GM21447 (cell line): ENCODE results near the gene SMIM5.

ENCODE experiments used
- ATAC-seq: cut with Tn5 transposase; IDR thresholded peaks from one replicate; pipeline ENCODE4 v1.9.1; 2021; ENCODE audit not compliant: unreplicated experiment

The SMIM5 gene

DNA sequence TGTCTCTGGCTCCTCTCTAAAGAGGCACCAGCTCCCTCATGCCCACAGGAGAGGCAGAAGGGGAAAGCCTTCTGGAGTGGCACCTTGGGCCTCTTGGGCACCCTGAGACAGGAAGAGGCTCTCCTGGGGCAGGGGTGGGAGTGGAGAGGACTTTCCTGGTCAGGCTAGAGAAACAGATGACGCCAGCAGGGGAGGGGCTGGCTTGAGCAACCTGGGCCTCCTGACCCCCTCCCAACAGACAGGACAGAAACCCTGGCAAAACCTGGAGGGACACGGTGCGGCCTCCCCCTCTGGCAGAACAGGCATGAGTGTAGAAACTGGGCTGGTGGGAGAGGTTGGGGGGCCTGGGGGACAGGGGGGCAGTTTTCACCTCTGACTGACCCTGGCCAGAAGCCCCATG, 6.1 kb downstream of the SMIM5 start:
- no peak for ATAC-seq

DNA sequence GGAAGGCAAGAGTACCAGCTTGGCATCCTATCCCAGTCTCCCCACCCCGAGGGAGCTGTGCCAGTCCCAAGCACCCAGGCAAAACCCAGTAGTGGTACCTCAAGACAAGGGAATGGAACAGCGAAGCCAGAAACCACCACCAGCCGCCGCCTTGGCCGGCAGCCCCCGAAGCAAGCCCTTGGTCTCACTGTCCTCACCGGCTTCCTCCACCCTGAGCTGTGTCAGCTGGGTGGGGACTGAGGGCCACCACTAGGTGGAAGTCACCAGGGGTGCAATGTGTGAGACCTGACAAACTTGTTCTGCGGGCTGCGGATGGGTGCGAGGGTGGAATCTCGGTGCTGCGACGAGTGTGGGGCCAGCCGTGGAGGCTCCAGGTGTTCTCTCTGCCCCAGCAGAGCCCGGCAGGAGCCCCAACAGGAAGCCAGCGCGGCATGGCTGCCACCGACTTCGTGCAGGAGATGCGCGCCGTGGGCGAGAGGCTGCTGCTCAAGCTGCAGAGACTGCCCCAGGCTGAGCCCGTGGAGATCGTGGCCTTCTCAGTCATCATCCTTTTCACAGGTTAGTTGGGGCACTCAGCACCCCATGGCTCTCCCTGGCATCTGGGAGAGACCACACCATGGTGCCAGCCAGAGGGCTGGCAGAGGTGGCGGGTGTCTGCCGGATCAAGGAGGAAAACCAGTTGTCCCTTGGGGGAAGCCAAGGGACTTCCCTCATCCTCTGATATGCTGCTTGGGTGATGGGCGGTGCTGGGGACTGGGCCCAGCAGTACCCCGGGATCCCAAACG, 6.7 kb downstream of the SMIM5 start:
- no peak for ATAC-seq

DNA sequence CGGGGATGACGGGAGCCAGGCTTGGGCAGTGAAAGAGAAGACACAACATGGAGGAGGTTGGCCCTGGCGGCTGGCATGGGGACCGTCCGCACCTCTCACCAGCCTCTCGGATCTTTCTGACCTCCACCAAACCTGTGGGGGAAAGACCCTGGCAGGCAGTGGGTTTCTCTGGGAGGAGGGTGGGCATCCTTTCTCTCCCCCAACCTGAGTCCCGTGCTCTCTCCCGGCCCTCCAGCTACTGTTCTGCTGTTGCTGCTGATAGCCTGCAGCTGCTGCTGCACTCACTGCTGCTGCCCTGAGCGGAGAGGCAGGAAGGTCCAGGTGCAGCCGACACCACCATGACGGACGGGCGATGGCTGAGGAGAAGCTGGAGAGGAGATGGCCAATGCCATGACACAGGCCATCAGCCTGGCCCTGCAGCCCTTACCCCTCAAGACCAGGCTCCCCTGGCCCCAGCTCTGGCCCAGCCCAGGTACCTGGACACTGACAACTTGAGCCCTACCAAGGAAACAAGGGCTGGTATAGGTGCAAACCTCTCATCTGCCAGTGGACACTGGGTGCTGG, 7.4 kb downstream of the SMIM5 start:
- no peak for ATAC-seq

DNA sequence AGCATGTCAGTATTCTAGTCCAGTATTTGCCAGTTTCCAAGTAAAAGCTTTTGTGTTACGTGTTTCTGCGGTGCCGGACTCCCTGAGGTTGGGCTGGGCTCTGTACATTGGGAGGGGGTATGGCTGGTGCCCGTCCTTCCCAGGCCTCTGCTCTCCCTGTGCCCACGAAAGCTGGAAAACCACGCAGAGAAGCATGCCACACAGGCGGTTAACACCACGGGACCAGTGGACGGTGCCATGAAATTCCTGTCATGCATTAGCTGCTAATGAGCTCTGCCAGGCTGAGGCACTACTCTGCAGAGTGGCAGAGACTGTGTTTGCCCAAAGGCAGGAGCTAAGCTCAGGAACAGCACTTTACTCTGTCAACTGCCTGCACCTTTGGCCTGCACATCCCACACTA, 8.1 kb downstream of the SMIM5 start:
- ATAC-seq, result no peak

DNA sequence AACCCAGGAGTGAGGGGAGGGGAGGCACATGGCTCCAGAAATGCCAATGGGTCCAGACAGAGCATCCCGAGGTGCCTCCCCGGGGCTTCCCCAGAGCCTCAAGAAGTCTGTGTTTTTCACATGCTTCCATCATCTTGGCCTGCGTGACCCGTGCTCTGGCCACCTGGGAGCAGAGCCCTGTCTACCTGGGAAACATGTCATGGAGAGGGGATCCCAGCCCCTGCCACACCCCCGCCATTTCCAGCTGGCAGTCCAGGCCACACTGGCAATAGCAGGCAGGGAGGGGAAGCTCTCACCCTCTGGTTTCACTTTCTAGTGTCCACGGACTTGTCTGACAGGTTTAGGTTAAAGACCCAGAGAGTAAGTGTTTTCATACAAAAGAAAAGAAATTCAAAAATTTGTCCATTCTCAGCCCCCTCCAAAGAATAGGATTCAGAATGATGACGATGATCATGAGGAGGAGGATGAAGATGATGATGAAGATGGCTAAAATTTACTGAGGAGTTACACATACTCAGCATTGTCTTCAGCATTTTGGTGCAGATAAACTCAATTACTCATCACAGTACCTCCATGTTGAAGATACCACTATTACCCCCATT, 9.0 kb downstream of the SMIM5 start:
- ATAC-seq, result no peak

DNA sequence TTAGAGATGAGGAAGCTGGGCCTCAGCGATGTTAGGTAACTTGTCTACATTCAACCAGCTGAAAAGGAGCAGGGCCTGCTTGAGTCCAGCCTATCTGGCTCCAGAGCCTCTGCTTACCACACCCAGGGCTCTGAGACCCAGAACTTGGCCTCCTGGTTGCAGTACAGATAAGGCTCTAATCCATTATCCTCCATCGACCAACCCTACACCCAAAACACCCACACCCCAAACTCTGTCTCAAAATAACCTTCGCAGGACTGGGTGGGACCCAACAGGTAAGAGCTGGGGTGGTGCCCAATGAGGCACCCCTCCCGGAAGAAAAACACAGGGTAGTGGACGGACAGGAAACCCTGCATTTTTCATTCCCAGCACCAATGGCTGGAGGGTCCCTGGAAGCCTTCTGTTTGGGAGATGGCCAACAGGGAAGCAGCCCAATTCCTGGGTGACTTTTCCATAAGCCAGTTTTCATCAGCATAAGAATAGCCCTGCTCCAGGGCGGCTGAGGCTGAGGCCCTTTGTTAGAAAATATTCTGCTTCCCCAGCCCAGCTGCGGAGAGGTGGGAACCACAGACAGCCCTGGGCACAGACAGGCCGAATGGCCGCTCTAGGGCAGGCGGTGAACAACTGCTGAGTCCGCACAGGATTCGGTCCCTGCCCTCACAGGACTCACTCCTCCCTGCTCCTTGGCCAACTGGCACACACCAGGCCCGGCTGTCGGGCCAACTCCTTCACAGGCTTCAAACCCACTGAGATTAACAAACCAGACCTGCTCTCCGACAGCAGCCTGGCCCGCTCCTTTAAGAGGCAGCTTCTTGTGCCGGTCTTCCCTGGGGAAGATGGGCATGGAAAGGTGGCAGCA, 9.8 kb downstream of the SMIM5 start:
- ATAC-seq, result no peak

DNA sequence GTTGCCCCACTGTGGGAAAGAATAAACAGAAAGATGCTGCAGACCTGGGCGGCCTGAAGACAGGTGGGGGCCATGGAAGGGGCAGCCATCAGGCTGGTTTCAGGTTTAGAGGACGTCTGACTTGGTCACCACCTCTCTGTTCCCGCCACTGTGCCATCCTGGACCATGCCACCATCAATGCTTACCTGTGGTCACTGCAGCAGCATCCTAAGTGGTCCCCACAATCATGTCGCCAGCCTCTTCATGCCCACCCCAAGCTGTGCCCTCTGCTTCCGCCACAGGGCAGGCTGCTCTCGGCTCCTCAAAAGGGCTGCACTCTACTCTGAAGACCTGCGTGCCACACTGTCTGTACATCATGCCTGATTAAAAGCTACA, 10.4 kb downstream of the SMIM5 start:
- no peak for ATAC-seq

DNA sequence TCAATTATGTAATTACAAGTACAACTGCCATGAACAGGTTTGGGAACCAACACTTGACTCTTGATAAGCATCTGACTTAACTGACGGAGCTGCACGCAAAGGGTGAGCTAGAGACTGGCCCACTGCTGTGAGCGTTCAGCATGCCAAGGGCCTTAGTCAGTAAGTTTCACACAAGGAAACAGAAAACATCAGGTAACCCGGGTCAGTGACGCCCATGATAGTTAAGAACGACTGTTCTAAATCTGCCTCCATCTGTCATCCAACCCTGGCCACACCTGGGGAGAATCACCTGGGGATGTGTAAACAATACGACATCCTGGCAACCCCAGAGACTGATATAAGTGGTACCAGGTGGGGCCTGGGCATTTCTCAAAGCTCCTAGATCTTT, 12.3 kb downstream of the SMIM5 start:
- no peak for ATAC-seq

DNA sequence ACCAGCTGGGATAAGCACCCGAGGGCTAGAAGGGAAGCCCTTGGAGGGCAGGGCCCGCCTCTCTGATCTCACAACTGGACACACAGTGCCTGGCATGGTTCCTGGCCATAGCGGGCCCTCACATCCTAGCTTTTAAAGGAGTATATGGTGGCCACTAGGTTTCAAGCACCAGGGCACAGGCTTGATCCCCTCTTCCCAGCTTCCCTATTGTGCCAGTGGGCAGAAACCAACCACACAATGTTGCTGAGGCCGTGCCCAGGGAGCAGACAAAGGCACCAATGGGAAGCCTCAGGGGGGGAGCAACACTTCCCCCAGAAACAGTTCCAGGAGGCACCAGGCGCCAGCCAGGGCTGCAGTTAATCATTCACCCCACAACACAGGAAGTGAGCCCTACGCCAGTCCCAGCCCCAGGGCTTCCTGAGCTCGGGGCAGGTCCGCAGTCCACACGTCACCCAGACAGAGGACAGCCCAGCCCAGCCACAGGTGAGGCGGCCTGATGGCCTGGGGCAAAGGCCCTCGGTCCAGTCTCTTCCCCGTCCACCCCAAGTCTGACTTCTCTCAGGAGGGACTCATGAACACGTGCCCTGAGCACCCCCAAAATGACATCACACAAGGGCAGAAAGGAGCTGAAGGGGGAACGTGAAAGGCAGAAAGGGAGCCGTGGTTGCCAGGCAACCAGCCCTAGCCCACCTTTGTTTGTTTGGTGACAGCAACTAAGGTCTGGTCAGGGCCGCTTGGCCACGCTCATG, 12.8 kb downstream of the SMIM5 start:
- ATAC-seq, result peak; percentile 90

DNA sequence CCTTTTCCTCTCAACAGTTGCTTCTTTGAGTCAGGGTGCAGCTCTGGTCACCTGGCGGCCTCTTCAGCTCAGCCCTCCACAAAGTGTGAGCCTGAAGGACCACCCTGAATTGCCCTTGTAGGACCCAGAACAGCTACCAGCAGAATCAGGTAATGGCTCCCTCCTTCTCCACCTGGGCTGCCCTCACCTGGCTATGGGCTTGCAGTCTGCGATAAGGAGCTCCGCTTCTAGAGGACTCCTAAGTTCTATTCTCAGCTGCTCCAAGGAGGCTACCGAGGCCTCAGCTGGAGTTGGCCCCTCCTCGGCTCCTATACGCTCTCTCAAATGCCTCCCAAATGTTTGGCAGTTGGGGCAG, 13.4 kb downstream of the SMIM5 start:
- ATAC-seq, result no peak

DNA sequence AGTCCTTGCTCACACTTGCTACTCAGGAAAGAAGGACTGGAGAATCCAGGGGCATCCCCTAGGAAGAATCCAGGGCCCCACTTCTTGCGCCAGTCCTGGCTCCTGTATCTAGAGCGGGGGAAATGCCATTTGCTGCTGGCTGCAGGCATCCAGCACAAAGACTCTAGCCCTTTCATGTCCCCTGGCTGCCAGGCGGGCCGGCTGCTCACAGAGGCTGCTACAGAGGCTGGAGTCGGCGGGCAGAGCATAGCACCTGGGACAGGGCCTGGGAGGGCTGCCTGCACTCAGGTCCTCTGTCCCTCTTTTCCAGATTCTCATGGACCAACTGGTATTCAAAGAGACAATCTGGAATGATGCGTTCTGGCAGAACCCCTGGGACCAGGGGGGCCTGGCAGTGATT, 13.8 kb downstream of the SMIM5 start:
- ATAC-seq, result no peak

DNA sequence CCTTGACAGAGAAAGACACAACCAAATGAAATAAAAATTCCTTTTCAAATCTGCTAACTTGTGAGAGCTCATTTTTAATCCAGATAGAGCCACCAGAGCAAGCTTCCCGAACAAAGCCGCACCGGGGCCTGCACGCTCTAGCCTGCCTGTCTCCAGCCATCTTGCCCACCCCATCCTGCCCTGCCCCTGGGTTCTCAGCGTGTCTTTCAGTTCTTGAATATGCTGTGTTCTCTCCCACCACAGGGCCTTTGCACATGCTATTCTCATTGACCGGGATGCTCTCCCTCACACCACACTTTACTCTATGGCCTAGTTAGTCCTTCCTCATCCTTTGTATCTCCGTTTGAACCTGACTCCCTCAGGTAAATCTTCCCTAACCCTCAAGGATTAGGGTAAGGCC, 14.7 kb downstream of the SMIM5 start:
- no peak for ATAC-seq

DNA sequence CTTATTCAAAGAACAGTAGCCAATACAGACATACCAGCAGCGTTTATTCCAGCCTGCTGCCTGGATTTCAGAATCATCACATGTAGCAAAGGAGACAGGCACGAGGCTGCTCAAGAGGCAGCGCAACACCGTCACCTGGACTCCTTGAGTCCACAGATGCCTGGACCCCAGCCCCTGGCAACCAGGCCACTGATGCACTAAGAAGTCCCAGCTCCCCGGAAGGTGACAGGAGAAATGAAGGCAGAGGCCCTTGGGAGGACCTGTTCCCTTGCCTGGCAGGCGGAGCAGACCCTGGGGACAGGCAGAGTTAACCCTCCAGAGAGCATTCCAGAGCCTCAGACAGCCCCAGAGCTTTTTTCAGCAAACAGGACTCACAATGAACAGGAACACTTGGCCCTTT, 16.5 kb downstream of the SMIM5 start:
- no peak for ATAC-seq

DNA sequence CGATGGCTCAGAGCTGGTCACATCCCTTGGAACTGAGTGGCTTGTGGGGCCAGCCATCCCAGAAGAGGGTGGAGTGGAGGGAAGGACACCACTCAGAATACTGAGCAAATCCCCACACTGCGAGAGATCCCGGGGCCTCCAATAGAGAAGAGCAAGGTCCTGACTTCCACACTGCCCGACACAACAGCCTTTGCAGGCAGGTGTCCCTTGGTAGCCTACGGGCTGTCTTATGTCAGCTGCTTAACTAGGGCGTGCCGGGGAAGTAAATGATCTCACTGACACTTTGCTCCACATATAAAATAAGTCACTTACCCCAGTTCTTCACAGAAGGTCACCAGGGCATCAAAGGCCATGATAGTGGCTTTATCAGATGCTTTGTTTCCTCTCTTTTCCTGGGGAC, 17.6 kb downstream of the SMIM5 start:
- no peak for ATAC-seq

DNA sequence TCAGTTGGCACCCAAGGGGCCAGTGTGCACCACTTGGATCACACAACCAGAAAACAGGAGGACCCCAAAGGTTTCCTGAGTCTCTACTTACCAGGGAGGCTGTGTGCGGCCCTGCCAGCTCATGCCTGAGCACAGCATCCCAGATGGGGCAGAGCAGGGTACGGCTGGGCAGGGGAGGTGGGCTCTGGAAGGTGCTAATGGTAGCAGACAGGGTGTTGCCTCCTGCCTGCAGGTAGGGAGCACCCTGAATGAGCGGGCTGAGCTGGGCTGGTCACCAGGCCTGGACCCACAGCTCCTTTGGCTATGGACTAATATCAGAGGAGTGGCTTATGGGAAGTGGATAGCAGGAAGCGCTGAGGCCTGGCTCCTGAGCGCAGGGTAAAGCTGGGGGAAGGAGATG, 19.1 kb downstream of the SMIM5 start:
- ATAC-seq, result no peak

DNA sequence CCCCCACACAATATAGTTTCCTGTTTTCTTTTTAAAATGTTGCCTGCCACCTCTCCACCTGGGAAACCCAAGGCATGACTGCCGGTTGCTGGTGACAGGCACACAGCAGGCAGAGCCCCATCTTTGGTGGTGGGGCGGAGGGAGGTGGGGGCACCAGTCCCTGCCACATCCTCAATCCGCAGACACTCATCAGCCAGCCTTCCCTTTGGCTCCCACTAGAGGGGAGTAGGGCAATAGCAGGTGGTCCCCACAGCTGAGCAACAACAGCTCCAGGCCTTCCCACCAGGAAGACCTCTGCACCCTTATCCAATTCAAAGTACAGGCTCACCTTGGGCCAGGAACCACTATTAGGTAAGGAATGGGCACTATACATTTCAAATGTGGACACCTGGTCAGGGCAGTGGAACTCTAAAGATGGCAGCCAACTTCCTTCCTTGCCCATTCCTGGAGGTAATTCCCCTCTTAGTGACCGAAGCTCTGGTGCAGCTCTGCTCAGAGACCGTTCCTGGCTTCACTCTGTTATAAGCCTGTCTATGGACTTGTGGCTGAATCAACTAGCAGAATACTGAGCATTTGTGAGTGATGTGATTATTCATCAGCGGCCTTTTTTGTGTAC, 19.8 kb downstream of the SMIM5 start:
- no peak for ATAC-seq

DNA sequence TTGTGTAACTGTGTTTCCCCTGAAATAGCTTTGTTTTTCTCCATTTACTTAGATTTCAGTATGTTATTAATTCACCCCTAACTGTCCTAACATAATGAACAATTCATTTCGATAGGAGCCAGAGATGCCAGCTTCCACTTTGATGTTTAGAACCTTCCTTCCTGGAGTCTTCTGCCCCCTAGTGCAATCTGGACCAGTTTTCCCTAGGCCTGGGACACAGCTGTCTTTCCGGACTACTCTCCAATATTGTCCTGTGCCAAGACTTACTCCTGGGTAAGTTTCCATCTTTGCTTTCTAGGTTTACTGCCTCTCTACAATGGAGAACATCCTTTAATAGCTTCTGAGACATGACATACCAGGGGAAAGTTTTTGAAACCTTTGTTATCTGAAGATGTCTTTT, 20.9 kb downstream of the SMIM5 start:
- ATAC-seq, result no peak

DNA sequence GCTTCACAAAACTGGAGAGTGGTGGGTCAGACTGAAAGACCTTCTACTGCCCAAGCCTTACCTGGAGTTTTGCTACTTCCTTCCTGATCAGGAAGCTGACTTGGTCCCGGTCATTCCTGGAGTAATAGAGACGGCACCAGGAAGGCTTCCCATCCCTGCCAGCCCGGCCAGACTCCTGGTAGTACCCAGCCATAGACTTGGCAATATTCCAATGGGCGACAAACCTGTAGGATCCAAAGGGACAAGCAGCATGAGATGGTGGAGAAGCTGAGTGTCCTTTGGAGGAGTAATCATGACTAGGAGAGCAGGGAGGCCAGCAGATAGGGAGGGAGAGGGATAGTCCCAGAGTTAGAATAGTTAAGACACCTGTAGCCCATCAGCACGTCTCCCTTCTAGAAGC, 25.0 kb downstream of the SMIM5 start:
- no peak for ATAC-seq

DNA sequence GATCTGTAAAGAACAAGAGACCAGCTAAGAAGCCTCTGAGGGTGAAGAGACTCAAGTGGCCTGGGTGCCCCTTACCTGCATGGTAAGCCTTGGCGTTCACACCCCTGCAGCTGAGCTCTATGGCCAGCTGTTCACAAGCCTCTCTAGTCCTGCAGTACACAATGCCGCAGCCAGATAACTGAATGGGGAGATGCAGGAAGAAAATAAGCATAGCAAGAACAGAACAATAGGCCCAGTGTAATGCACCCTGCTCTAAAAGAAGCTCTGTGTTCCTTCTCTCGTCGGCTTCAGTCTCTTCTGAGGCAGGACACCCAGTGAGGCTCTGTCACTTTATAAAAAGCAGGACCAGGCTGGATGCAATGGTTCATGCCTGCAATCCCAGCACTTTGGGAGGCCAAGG, 28.3 kb downstream of the SMIM5 start:
- ATAC-seq, result no peak

DNA sequence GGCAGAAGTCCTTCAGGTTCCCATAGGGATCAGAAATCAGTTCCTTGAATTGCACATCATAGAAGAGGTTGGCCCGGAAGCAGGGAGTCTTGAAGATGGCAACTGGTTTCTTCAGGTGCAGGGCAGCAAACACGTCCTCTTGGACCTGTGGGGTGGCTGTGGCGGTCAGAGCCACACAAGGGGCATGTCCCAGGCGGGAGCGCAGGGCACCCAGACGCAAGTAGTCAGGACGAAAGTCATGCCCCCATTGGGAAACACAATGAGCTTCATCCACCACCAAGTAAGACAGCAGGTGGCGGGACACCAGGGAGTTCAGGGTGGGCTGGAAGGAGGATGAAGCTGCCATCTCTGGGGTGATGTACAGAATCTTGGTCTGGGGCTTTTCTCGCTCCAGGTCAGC, 29.3 kb downstream of the SMIM5 start:
- no peak for ATAC-seq

DNA sequence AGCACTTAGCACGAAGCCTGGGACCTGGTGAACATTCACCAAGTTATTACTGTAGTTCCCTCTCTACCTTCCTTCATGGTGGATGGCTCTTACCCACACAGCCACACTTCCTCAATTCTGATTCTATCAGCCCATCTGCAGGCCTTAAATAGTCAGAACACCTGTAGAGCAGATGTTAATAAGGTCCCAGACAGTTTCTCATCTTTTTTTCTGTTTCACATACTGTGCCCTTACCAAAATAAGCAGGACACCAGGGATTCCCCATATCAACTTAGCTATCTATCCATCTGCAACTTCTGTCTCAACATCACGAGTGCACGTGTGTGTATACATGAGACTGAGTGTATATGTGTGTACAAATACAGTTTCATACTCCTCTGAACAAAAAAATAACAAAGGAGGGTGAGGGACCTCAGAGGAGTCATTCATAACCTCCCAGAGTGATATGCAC, 30.9 kb downstream of the SMIM5 start:
- ATAC-seq, result peak; percentile 75
